GM10266 (cell line): Measurements from ENCODE around the gene RUBCN.
"Not testable (repeated sequence)": the region's sequence is repeated elsewhere in the genome, so short reads cannot be mapped to it uniquely, and the experiment has no call there.

Source experiments
- DNase-seq: peaks from one replicate; pipeline ENCODE4 v3.0.0; 2012; ENCODE audit errors: extremely low spot score
- CTCF ChIP-seq: IDR thresholded peaks from 2 replicates; pipeline ENCODE4 v1.5.1; 2012; ENCODE audit warnings: mild to moderate bottlenecking, low read depth; ENCODE audit not compliant: control insufficient read depth, insufficient read depth; ENCODE audit errors: missing control alignments

The RUBCN gene

GRCh38 chr3:197733042-197733441 is 3.7 kb downstream of the RUBCN start:
- no peak for TF ChIP-seq CTCF
- no peak for DNase-seq

- not testable (repeated sequence) for DNase-seq
Observed at GRCh38 chr3:197731483-197731882, 5.2 kb downstream of the RUBCN start.

DNA sequence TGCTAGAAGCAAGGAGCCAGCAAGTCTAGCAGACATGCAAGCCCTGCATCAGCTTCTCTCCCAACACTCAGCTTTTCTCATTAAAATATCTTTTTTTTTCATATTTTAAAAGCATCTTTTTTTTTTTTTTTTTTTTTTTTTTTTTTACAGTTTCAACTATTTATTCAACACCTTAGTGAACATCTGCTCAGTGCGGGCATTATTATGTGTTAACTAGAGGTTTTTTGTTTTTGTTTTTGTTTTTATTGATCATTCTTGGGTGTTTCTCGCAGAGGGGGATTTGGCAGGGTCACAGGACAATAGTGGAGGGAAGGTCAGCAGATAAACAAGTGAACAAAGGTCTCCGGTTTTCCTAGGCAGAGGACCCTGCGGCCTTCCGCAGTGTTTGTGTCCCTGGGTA is 5.9 kb downstream of the RUBCN start:
- DNase-seq: not testable (repeated sequence)

GRCh38 chr3:197730200-197730599 is 6.5 kb downstream of the RUBCN start:
- no peak for TF ChIP-seq CTCF
- peak; percentile 69 for DNase-seq

GRCh38 chr3:197728487-197728886 is 8.2 kb downstream of the RUBCN start:
- TF ChIP-seq CTCF: no peak
- DNase-seq: no peak

GRCh38 chr3:197727878-197728277 is 8.8 kb downstream of the RUBCN start:
- not testable (repeated sequence) for DNase-seq

DNA sequence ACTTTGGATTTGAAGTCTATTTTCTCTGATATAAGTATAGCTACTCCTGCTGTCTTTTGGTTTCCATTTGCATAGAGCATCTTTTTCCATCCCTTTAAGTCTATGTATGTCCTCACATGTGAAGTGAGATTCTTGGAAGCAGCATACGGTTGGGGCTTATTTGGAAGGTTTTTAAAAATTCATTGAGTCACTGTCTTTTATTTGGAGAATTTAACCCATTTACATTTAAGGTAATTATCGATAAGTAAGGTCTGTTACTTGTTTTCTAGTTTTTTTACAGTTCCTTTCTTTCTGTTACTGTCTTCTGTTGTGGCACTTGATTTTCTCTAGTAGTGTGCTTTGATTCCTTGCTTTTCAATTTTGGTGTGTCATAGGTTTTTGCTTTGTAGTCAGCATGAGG is 14.0 kb downstream of the RUBCN start:
- DNase-seq: no peak
- no peak for TF ChIP-seq CTCF

- no peak for TF ChIP-seq CTCF
- DNase-seq: no peak
Observed at GRCh38 chr3:197720694-197721093, 16.0 kb downstream of the RUBCN start.

- DNase-seq: no peak
- TF ChIP-seq CTCF: no peak
Observed at GRCh38 chr3:197718891-197719290, 17.8 kb downstream of the RUBCN start.
